GM19328 (cell line): ENCODE measurements around the gene CFAP74.
"Not testable (repeated sequence)": the region's sequence is repeated elsewhere in the genome, so short reads cannot be mapped to it uniquely, and the experiment has no call there.

ENCODE experiments used
- ATAC-seq: cut with Tn5 transposase; IDR thresholded peaks from one replicate; pipeline ENCODE4 v1.9.1; 2021; ENCODE audit warnings: mild to moderate bottlenecking, moderate library complexity; ENCODE audit not compliant: unreplicated experiment

CFAP74 gene

GRCh38 chr1:1937061-1937460, 66.5 kb downstream of the CFAP74 start:
- ATAC-seq: no peak

GRCh38 chr1:1934848-1935247, 68.7 kb downstream of the CFAP74 start:
- ATAC-seq: not testable (repeated sequence)

- no peak for ATAC-seq
Measured at GRCh38 chr1:1929639-1930545, 73.7 kb downstream of the CFAP74 start.

- ATAC-seq: no peak
Measured at GRCh38 chr1:1929102-1929638, 74.4 kb downstream of the CFAP74 start.

- no peak for ATAC-seq
Measured at GRCh38 chr1:1928231-1929101, 75.1 kb downstream of the CFAP74 start.

GRCh38 chr1:1927751-1928150, 75.8 kb downstream of the CFAP74 start:
- ATAC-seq: no peak

GRCh38 chr1:1926886-1927660, 76.5 kb downstream of the CFAP74 start:
- ATAC-seq: no peak

GRCh38 chr1:1926346-1926811, 77.2 kb downstream of the CFAP74 start:
- no peak for ATAC-seq

- ATAC-seq: no peak
Measured at GRCh38 chr1:1925437-1926345, 77.9 kb downstream of the CFAP74 start.

GRCh38 chr1:1924849-1925248, 78.7 kb downstream of the CFAP74 start:
- ATAC-seq: no peak

- ATAC-seq: no peak
Measured at GRCh38 chr1:1924386-1924785, 79.2 kb downstream of the CFAP74 start.

GRCh38 chr1:1922956-1923833, 80.4 kb downstream of the CFAP74 start:
- no peak for ATAC-seq

GRCh38 chr1:1922702-1922955, 81.0 kb downstream of the CFAP74 start:
- ATAC-seq: no peak

GRCh38 chr1:1921901-1922701, 81.5 kb downstream of the CFAP74 start:
- no peak for ATAC-seq

GRCh38 chr1:1921459-1921862, 82.1 kb downstream of the CFAP74 start:
- ATAC-seq: no peak

- ATAC-seq: no peak
Measured at GRCh38 chr1:1920608-1921458, 82.8 kb downstream of the CFAP74 start.

- no peak for ATAC-seq
Measured at GRCh38 chr1:1920057-1920607, 83.5 kb downstream of the CFAP74 start.
